Endothelial cell of umbilical vein (primary cell): Measurements from ENCODE around the gene EHD1.

Source experiments
- CTCF ChIP-seq, 2 donors: IDR thresholded peaks; 1 replicate in 1 of 2; 2 replicates in 1 of 2; pipeline ENCODE4 v1.5.1; 2011; ENCODE audit warnings: low read length in 2 of 2, mild to moderate bottlenecking in 2 of 2, moderate library complexity in 2 of 2, control low read depth in 1 of 2, inconsistent platforms in 1 of 2, low read depth in 1 of 2; ENCODE audit not compliant: insufficient read depth in 1 of 2; ENCODE audit errors: extremely low read depth in 1 of 2
- EZH2 ChIP-seq: IDR thresholded peaks from 2 replicates; pipeline ENCODE4 v1.6.1; 2012; ENCODE audit warnings: borderline replicate concordance, low read depth, mild to moderate bottlenecking, moderate library complexity, low read length, inconsistent platforms; ENCODE audit not compliant: severe bottlenecking
- FOS ChIP-seq: IDR thresholded peaks from 2 replicates; pipeline ENCODE4 v1.6.1; 2011; ENCODE audit warnings: mild to moderate bottlenecking, low read length, moderate library complexity, borderline replicate concordance; ENCODE audit not compliant: insufficient read depth
- GATA2 ChIP-seq: IDR thresholded peaks from 2 replicates; pipeline ENCODE4 v1.7.0; 2011; ENCODE audit warnings: low read depth, mild to moderate bottlenecking, moderate library complexity, mixed read lengths, low read length; ENCODE audit not compliant: insufficient read length, insufficient read depth
- JUN ChIP-seq: IDR thresholded peaks from 2 replicates; pipeline ENCODE4 v1.6.1; 2011; ENCODE audit warnings: borderline replicate concordance, low read depth; ENCODE audit not compliant: insufficient read length, insufficient read depth
- MYC ChIP-seq: IDR thresholded peaks from one replicate; pipeline ENCODE4 v1.6.1; 2011; ENCODE audit warnings: mild to moderate bottlenecking, low read depth, low read length
- POLR2A ChIP-seq: IDR thresholded peaks from 2 replicates; pipeline ENCODE4 v1.6.1; 2012; ENCODE audit warnings: low read depth, mild to moderate bottlenecking, control low read depth, low read length
- POLR2AphosphoS5 ChIP-seq: IDR thresholded peaks from 2 replicates; pipeline ENCODE4 v1.6.1; 2012; ENCODE audit warnings: low read depth, mild to moderate bottlenecking, control low read depth, low read length, moderate library complexity; ENCODE audit not compliant: insufficient read depth
- TF ChIP-seq, protein P1 (sequence below): IDR thresholded peaks from 2 replicates; pipeline ENCODE4 v1.6.1; 2011; ENCODE audit not compliant: insufficient read depth, insufficient read length

- TF ChIP-seq CTCF (IDR thresholded peaks at IDR 0.05; ENCODE audit: extremely low read depth in 1 of 2, insufficient read depth in 1 of 2, low read depth in 1 of 2, low read length in 2 of 2) (no peak), POLR2AphosphoS5 (no peak), JUN (no peak), POLR2A (no peak), MYC (no peak), EZH2 (no peak), FOS (no peak), GATA2 (no peak)
- TF ChIP-seq, protein P1, sequence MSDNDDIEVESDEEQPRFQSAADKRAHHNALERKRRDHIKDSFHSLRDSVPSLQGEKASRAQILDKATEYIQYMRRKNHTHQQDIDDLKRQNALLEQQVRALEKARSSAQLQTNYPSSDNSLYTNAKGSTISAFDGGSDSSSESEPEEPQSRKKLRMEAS = no peak
Observed at GRCh38 chr11:64804346-64805210, 73.8 kb downstream of the EHD1 start.
